Stimulated activated memory B cell treated with anti-CD40 and anti-IgM and Interleukin-4, amounts not matched to agents 10 μg/mL and 1 μg/mL and 100 μg/mL, for 72 hours (primary cell): ENCODE data around the gene MZT2A.
A peak's percentile ranks its signal among the peaks of the same experiment; 100 is the strongest.
"Not testable (repeated sequence)": the region's sequence is repeated elsewhere in the genome, so short reads cannot be mapped to it uniquely, and the experiment has no call there.

ENCODE experiments used
- ATAC-seq: fragments of 150-1000 bp; cut with Tn5 transposase; 2 replicates; pipeline ENCODE4 v1.10.0; 2021
- H3K27ac Mint-ChIP-seq: one replicate; pipeline ENCODE4 v1.8.0; 2022; ENCODE audit warnings: mild to moderate bottlenecking, mixed read lengths
- H3K27me3 Mint-ChIP-seq: one replicate; pipeline ENCODE4 v1.8.0; 2022; ENCODE audit warnings: mixed read lengths
- H3K36me3 Mint-ChIP-seq: one replicate; pipeline ENCODE4 v1.8.0; 2022; ENCODE audit warnings: mixed read lengths
- H3K4me1 Mint-ChIP-seq: one replicate; pipeline ENCODE4 v1.8.0; 2022; ENCODE audit warnings: mixed read lengths
- H3K4me3 Mint-ChIP-seq: one replicate; pipeline ENCODE4 v1.8.0; 2022; ENCODE audit warnings: mild to moderate bottlenecking, moderate library complexity, mixed read lengths
- H3K9me3 Mint-ChIP-seq: one replicate; pipeline ENCODE4 v1.8.0; 2022; ENCODE audit warnings: mixed read lengths

MZT2A gene

DNA sequence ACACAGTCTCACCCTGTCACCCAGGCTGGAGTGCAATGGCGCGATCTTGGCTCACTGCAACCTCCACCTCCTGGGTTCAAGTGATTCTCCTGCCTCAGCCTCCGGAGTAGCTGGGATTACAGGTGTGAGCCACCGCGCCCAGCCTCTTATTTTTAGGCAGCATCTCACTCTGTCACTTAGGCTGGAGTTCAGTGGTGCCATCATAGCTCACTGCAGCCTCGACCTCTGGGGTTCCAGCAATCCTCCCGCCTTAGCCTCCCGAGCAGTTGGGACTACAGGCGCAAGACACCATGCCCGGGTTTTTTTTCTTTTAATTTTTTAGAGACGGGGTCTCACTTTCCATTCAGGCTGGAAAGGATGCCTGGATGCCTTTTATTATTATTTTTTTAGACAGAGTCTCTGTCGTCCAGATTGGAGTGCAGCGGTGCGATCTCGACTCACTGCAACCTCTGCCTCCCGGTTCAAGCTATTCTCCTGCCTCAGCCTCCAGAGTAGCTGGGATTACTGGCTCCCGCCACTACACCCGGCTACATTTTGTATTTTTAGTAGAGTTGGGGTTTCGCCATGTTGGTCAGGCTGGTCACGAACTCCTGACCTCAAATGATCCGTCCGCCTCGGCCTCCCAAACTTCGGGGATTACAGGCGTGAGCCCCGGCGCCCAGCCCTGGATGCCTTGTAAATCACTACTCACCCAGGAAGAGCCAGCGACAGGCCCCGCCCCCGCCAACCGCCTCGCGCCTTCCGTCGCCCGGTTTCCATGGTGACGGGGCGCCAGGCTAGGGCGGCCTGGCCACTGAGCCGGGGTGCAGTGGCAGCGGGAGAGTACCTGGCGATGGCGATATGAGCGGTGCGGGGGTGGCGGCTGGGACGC, 35.2 kb upstream of the MZT2A start, which contains the start of gene CCDC74A:
TSS of gene CCDC74A (plus strand) at position 758 of the 871 bp plus-strand sequence. CDS start at position 841, 83 bp downstream.
- peak within 1 kb of the TSS; percentile 65 for H3K27ac Mint-ChIP-seq
- peak; percentile 90 for ATAC-seq
- peaks cover 24% of the 10 kb centered on the region for H3K4me1 Mint-ChIP-seq
- H3K4me3 Mint-ChIP-seq = peak within 1 kb of the TSS; percentile 85
- H3K36me3 Mint-ChIP-seq, H3K9me3 Mint-ChIP-seq, H3K27me3 Mint-ChIP-seq: not testable (repeated sequence)

DNA sequence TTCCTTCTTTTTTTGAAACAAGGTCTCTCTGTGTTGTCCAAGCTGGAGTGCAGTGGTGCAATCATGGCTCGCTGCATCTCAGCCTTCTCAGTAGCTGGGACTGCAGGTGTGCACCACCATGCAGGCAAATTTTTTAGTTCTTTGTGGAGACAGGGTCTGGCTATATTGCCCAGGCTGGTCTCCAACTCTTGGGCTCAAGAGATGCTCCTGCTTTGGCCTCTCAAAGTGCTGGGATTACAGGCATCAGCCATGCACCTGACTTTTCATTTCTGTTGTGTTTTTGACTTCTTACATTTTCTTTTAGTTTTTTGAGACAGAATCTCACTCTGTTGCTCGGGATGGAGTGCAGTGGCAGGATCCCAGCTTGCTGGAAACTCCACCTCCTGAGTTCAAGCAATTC, 33.1 kb upstream of the MZT2A start:
- not testable (repeated sequence) for H3K36me3 Mint-ChIP-seq, H3K27me3 Mint-ChIP-seq, H3K9me3 Mint-ChIP-seq, ATAC-seq, H3K27ac Mint-ChIP-seq, H3K4me3 Mint-ChIP-seq
- peaks cover 24% of the 10 kb centered on the region for H3K4me1 Mint-ChIP-seq

DNA sequence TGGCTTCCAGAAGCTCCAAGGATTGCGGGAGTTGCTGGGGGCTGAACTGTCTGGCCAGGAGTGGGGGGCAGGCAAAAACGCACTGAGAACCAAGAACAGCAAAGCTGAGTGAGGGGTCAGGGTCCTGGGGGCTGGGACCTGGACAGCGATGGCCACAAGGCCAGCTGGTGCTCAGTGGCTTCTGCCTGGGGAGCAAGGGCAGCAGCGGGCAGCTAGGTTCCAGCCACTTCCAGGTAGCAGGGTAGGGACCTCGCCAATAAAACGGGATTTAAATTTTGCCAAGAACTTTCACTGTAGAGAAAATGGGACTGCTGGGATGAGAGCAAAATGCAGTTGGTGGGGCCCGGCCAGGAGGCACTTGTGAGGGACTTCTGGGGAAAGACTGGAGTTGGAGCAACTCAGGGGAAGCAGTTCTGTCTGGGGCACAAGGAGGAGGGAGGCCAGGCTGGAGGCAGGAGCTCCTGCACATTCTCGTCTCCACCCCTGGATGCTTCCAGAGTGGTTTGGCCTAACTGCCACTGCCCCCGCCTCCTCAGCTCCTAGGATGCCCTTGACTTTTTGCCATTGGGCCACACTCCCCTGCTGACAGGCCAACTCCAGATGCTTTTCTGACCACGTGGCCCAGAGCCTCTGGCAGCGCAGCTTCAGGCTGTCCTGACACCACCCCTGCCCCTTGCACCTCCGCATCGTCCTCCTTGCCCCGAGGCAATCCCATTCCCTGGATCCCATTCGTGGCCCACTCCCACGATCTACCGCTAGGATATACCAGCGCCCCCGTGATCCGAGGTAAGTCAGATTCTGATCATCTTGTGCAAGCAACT, 30.0 kb upstream of the MZT2A start:
- Mint-ChIP-seq H3K9me3 (no peaks in the 10 kb centered on the region), H3K36me3 (peaks cover 24% of the 10 kb centered on the region), H3K4me1 (peaks cover under 1% of the 10 kb centered on the region), H3K4me3 (no peak overlapping the region), H3K27me3 (no peaks in the 10 kb centered on the region), H3K27ac (no peak overlapping the region)
- ATAC-seq = no peak

DNA sequence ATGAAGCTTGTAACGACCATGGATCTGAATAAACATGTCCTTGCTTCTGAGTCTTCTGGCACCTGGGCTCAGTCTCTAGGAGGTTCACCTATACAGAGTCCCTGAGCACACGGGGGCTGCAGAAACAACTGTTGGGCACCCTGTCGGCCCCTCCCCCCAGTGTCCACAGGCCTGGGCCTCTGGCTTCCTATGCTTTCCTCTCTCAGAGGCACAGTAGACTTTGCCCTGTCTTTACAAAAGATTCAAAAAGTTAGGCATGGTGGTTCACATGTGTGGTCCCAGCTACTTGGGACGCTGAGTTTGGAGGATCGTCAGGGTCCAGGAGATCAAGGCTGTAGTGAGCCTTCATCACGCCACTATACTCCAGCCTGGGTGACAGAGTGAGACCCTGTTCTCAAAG, 29.3 kb upstream of the MZT2A start:
- H3K27me3 Mint-ChIP-seq, H3K9me3 Mint-ChIP-seq, H3K4me3 Mint-ChIP-seq, H3K4me1 Mint-ChIP-seq, H3K27ac Mint-ChIP-seq, ATAC-seq: not testable (repeated sequence)
- H3K36me3 Mint-ChIP-seq = peaks cover 29% of the 10 kb centered on the region

DNA sequence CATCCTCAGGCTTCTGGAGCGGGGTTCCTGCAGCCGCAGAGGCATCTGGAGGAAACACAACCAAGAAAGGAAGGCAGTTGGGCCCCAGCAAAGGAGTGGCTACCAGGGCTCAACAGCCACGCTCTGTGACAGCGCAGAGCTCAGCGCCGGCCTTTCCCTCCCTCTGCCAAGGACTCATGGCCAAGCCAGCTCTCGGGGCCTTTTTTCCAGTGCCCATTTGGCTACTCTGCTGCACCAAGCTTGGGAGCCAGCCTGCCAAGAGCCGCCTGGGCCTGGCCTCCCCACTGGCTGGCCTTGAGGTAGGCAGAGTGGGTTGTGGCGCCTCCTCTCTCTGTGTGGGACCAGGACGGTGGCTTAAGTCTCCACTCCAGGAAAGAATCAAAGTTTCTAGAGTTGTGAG, 28.3 kb upstream of the MZT2A start:
- Mint-ChIP-seq H3K36me3 (peaks cover 29% of the 10 kb centered on the region), H3K4me3 (no peak overlapping the region), H3K4me1 (no peaks in the 10 kb centered on the region), H3K27ac (no peak overlapping the region), H3K27me3 (no peaks in the 10 kb centered on the region), H3K9me3 (no peaks in the 10 kb centered on the region)
- no peak for ATAC-seq

DNA sequence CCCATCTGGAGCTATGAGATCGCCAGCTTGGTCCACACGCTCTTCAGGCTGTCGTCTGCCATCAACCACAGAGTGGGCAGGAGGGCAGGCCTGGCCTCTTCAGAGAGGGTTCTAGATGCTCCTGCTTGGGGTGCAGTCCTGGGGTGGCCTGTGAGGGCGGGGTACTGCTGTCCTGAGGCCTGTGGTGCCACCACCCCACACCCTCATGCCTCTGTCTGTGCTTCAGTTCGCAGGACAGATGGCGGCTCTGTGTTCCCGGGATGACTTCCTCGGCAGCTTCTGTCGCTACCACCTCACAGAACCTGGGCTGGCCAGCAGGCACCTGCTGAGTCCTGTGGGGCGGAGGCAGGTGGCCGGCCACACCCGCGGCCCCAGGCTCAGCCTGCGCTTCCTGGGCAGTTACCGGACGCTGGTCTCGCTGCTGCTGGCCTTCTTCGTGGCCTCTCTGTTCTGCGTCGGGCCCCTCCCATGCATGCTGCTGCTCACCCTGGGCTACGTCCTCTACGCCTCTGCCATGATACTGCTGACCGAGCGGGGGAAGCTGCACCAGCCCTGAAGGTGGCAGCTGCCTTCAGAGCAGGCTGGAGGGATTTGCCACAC, 27.8 kb upstream of the MZT2A start:
- H3K36me3 Mint-ChIP-seq = peaks cover 29% of the 10 kb centered on the region
- not testable (repeated sequence) for H3K27ac Mint-ChIP-seq, ATAC-seq, H3K4me1 Mint-ChIP-seq, H3K4me3 Mint-ChIP-seq, H3K27me3 Mint-ChIP-seq, H3K9me3 Mint-ChIP-seq

DNA sequence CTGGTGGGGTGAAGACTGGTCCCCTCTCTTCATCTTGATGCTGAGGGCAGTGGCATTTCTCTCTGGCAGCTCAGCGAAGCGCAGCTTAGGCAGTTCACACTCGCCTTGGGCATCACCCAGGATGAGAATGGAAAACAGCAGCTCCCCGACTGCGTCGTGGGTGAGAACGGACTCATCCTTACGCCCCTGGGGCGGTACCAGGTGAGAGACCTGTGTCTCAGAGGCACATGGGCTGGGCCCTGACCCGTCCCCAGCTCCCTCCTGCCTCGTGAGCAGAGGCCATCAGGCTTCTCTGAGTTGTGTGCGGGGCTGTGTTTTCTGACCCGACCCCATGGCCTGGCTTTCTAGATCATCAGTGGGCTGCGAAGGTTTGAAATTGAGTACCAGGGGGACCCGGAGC, 27.3 kb upstream of the MZT2A start:
- ATAC-seq = no peak
- Mint-ChIP-seq H3K4me3 (no peak overlapping the region), H3K4me1 (peaks cover 8% of the 10 kb centered on the region), H3K9me3 (no peaks in the 10 kb centered on the region), H3K36me3 (peaks cover 29% of the 10 kb centered on the region), H3K27me3 (no peaks in the 10 kb centered on the region), H3K27ac (no peak overlapping the region)

DNA sequence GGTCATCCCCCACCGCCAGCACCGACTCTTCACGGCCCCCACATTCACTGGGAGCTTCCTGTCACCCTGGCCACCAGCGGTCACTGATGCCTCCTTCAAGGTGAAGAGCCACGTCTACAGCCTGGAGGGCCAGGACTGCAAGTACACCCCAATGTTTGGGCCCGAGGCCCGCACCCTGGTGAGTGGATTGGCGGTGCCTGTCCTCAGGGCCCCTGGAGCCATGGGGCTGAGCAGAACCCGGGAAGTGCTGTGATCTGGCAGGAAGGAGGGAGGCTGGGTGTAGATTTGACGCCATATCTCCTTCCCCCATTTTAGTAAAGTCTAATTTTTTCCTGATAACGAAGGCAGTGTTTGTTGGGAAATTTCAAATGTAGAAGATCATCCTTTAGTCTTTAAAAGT, 26.3 kb upstream of the MZT2A start:
- H3K4me3 Mint-ChIP-seq, H3K27me3 Mint-ChIP-seq, ATAC-seq, H3K27ac Mint-ChIP-seq, H3K9me3 Mint-ChIP-seq: not testable (repeated sequence)
- peaks cover 17% of the 10 kb centered on the region for H3K4me1 Mint-ChIP-seq
- peaks cover 29% of the 10 kb centered on the region for H3K36me3 Mint-ChIP-seq

DNA sequence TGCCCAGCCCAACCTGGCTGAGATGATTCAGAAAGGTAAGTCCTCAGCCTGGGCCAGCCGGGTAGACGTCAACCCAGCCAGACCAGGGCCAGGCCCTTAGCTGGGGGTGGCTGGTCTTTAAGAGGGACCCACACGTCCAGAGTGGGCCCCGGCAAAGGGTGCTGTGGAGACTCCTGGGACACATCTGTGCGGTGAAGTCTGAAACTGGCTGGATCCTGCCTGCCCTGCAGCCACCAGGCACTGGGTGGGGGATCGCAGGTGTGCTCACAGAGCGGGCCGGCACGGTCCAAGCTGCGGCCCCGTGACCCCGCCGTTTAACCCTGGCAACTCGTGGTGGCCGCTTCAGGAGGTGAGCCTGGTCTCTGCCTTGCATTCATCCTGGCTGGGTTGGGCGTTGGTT, 25.7 kb upstream of the MZT2A start:
- peaks cover 24% of the 10 kb centered on the region for H3K4me1 Mint-ChIP-seq
- H3K27ac Mint-ChIP-seq, H3K9me3 Mint-ChIP-seq, ATAC-seq, H3K4me3 Mint-ChIP-seq, H3K27me3 Mint-ChIP-seq: not testable (repeated sequence)
- H3K36me3 Mint-ChIP-seq = peaks cover 33% of the 10 kb centered on the region

DNA sequence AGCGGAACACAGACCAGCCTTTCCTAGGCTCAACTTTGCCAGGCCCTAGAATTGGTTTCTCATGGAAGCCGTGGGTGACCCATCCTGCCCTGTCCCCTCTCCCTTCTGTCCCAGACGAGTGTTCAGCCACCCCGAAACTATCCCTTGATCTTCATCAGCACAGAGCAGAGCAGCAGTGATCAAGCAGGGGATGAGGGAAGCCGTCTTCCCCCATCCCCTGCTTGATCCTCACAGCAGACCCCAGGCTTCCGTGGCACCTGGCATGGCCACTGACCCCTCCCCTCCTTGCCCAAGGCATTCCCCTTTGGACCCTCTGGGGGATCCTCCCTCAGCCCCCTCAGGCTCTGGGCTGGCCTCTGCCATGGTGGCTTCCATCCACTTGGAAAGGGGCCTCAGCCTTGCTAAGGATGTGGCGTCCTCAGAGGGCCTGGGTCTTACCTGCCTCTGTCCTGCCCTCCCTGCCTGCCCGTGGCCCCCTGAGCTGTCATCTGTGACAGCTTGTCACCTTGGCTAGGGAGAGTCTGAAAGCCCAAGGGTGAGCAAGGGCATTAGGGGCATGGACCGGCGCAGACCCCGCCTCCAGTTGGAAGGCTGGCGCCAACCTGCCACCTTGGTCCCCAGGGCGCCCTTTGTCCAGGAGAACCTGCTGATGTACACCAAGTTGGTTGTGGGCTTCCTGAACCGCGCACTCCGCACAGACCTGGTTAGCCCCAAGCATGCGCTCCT, 25.1 kb upstream of the MZT2A start:
- Mint-ChIP-seq H3K4me1 (peaks cover 30% of the 10 kb centered on the region), H3K4me3 (no peak overlapping the region), H3K27ac (no peak overlapping the region), H3K27me3 (no peaks in the 10 kb centered on the region), H3K36me3 (peaks cover 39% of the 10 kb centered on the region), H3K9me3 (no peaks in the 10 kb centered on the region)
- ATAC-seq = no peak

DNA sequence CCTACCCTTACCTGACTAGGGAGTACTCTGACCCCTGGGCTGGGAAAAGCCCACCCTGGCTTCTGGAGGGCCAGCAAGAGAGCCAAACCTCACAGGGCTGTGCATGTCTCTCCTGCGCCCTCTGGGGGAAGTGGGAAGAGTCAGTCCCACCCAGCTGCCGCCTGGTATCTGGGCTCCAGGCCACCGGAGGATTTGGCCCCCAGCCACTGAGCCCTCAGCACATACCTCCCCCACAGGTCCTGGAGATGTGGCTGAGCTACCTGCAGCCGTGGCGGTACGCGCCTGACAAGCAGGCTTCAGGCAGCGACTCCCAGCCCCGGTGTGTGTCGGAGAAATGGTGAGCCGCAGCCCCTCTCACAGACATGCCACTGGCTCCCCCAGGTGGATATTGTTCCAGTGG, 24.4 kb upstream of the MZT2A start:
- not testable (repeated sequence) for H3K27me3 Mint-ChIP-seq, H3K4me3 Mint-ChIP-seq, H3K9me3 Mint-ChIP-seq, H3K27ac Mint-ChIP-seq, ATAC-seq
- Mint-ChIP-seq H3K36me3 (peaks cover 45% of the 10 kb centered on the region), H3K4me1 (peaks cover 32% of the 10 kb centered on the region)

DNA sequence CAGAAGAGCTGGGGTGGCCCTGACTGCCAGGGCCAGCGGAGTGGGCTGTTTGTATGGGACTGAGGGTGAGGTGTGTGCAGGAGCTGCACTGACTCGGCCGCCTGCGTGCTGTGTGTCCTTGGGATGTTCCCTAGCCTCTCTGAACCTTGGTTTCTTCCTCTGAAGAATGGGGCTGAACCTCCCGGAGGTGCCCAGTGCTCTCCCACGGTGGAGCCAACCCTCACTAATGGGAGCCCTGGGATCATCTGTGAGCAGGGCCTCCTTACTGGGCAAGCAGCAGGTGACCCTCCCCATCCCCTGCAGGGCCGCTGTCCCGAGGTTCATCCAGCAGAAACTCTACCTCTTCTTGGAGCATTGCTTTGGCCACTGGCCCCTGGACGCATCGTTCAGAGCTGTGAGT, 23.8 kb upstream of the MZT2A start:
- no peak overlapping the region for H3K27ac Mint-ChIP-seq
- H3K9me3 Mint-ChIP-seq = no peaks in the 10 kb centered on the region

DNA sequence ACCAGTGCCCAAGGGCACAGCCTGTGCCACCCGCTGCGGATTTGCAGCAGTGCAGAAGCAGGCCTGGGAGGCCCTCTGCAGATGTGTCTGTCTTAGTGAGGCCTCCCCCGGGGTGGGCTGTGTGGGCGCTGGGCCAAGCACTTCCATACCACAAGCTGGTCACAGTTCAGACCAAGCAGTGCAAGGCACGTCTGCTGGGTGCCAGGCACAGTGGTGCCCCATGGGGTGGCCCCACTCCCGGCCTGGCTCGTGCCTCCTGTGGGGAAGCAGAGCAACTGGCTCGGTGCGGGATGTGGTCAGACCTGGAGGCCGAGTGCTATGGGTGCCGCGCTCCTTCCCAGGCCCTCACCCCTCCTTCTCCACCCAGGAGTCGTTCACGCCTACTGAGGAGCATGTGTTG, 23.0 kb upstream of the MZT2A start:
- H3K4me3 Mint-ChIP-seq, H3K9me3 Mint-ChIP-seq, H3K27me3 Mint-ChIP-seq: not testable (repeated sequence)
- H3K27ac Mint-ChIP-seq = peak overlapping the region; percentile 77
- peak; percentile 5 for ATAC-seq
- H3K4me1 Mint-ChIP-seq = peaks cover 32% of the 10 kb centered on the region
- peaks cover 46% of the 10 kb centered on the region for H3K36me3 Mint-ChIP-seq

More for the DNA sequence above, 23.8 kb upstream of the MZT2A start:
- Mint-ChIP-seq H3K4me3 (no peak overlapping the region), H3K27me3 (no peaks in the 10 kb centered on the region), H3K4me1 (peaks cover 32% of the 10 kb centered on the region), H3K36me3 (peaks cover 48% of the 10 kb centered on the region)
- no peak for ATAC-seq

DNA sequence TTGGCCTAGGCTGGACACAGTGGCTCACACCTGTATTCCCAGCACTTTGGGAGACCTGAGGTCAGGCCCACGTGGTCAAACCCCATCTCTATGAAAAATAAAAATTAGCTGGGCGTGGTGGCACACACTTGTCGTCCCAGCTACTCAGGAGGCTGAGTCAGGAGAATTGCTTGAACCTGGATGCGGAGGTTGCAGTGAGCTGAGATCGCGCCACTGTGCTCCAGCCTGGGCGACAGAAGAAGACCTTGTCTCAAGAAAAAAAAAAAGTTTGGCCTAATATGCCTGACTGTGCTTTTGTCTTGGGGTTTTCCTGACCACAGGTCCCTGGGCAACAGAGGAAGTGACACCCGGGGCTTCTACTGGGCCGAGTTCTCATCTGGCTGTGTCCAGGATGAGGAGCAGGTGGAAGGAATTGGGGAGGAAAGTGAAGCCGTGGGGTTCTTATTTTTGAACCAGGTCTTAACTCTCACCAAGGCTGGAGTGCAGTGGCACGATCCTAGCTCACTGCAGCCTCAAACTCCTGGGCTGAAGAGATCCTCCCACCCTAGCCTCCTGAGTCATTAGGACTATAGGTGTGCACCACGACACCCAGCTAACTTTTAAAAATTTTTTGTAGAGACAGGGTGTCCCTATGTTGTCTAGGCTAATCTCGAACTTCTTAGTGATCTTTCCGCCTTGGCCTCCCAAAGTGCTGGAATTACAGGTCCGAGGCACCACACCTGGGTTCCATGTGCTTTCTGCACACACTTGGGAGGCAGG, 22.4 kb upstream of the MZT2A start:
- Mint-ChIP-seq H3K27ac (peak overlapping the region; percentile 77), H3K4me1 (peaks cover 32% of the 10 kb centered on the region), H3K36me3 (peaks cover 40% of the 10 kb centered on the region)
- H3K4me3 Mint-ChIP-seq, H3K27me3 Mint-ChIP-seq, H3K9me3 Mint-ChIP-seq: not testable (repeated sequence)
- ATAC-seq = peak; percentile 88
